ENCODE results near the gene NDUFB7.
"Not testable (repeated sequence)": the region's sequence is repeated elsewhere in the genome, so short reads cannot be mapped to it uniquely, and the experiment has no call there.

NDUFB7 gene

DNA sequence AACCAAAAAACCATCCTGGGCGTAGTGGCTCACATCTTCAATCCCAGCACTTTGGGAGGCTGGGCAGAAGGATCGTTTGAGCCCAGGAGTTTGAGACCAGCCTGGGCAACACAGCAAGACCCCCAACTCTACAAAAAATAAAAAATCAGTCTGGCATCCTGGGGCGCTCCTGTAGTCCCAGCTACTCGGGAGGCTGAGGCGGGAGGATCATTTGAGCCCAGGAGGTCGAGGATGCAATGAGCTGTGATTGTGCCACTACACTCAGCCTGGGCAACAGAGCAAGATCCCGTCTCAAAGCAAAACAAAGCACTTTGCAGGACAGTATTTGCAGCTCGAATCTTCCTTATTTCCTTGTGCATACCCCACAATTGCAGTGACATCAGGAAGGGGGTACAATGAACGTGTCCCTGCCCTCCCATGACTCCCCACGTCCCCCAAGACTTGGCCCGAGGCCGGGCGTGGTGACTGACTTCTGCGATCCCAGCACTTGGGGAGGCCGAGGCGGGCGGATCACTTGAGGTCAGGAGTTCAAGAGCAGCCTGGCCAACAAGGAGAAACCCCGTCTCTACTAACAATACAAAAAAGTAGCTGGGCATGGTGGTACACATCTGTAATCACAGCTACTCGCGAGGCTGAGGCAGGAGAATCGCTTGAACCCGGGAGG is 870 bp downstream of the NDUFB7 start:
- DNase-seq (ENCODE audit: low read depth): no peak

DNA sequence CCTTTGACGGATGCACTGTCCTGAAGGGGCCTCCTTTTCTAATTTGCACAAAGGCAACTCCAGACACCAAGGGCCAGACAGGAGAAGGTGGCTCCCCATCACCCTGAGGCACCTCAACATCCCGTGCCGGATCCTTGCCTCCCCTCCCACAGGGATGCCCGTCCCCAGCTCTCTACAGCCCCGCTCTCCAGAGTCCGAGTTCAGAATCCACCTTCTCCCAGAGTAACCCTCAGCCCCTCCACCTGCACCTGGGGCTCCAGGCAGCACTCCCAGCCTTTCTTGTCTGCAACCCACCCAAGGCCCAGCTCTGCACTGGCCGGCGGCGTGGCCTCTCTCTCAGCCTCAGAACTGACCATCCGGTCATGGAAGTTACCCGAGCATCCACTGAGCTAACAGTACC is 4.8 kb downstream of the NDUFB7 start:
- DNase-seq (ENCODE audit: low read depth): no peak

DNA sequence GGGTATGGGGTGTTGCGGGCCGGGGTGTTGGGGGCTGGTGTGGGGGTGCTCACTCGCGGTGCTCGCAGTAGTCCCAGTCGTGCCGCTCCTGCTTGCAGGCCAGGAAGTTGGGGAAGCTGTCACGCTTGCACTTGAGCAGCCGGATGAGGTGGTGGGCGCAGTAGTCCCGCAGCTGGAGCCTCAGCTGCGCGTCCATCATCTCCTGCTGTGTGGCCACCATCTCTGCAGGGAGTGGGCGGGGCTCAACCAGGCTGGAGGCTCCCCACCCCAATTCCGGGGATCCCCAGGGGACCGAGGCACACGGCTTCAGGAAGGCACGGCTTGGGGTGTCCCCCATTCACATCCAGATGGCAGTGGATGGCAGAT is 5.2 kb downstream of the NDUFB7 start:
- DNase-seq (ENCODE audit: low read depth): no peak

DNA sequence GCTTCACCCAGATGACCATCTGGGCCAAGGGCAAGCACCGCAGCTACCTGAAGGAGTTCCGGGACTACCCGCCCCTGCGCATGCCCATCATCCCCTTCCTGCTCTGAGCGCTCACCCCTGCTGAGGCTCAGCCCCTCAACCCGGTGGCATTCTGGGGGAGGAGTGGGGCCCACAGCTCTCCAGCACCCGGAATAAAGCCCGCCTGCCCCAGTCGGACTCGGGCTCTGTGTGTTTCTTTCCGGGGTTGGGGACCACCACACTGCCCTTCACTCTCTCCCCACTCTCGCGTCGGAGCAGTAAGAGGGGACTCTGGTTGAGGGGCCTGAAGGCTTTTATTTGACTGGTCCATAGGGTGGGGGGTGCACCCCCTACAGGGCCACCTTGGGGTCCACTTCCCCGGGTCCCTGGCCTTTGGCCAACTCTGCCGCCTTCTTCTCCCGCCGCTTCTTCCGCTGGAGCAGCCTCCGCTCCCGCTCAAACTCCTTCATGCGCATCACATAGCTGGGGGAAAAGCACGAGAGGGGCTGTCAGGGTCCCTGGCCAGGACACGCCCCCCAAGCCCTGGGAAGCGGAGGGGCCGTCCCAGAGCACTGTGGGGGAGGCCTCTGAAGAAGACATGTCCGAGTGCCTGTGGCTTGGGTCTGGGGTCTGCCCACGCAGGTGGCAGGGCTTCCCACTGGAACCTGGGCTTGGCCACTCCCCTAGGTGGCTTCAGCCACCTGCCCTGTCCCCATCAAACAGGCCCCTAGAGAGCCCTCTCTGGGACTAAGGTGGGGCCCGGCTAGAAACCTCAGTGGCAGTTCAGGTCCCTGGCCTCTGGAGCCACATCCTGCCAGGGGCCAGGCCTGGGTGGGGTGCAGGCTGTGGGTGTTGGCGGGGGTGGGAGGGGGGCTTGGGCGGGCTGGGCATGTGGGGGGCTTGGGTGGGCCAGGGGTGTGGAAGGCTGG is 5.8 kb downstream of the NDUFB7 start:
- DNase-seq (ENCODE audit: low read depth): no peak

- no peak for DNase-seq (ENCODE audit: low read depth)
Observed at GRCh38 chr19:14565298-14565679, 6.6 kb downstream of the NDUFB7 start.

GRCh38 chr19:14564652-14565297 is 7.1 kb downstream of the NDUFB7 start:
- DNase-seq (ENCODE audit: low read depth): not testable (repeated sequence)

DNA sequence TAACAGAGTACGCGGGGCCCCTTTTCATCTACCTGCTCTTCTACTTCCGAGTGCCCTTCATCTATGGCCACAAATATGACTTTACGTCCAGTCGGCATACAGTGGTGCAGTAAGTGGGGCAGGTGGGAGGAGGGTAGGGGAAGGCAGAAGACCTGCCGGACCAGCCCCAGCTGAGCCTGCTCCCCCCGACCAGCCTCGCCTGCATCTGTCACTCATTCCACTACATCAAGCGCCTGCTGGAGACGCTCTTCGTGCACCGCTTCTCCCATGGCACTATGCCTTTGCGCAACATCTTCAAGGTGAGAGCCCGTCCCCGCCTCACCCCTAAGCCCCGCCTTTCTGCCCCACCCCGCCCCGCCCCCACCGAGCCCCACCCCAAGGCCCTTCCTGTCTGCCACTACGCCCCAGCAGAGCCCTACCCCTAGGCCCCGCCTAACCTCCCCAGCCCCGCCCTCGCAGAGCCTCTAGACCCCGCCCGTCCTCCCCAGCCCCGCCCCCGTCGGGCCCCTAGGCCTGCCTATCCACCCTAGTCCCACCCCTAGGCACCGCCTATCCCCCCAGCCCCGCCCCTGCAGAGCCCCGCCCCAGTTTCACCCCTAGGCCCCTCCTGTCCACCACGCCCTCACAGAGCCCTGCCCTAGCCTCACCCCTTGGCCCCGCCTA is 7.7 kb downstream of the NDUFB7 start:
- no peak for DNase-seq (ENCODE audit: low read depth)

DNA sequence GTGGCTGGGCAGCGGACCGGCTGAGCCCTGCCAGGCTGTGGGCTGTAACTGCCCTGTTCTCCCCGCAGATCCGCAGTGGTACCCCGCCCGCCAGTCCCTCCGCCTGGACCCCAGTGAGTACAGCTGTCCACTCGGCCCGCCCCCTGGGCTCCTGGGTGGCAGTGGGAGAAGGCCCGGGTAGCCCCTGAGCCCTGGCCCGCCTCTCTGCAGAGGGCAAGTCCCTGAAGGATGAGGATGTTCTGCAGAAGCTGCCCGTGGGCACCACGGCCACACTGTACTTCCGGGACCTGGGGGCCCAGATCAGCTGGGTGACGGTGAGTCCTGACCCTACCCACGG is 8.3 kb downstream of the NDUFB7 start:
- no peak for DNase-seq (ENCODE audit: low read depth)

DNA sequence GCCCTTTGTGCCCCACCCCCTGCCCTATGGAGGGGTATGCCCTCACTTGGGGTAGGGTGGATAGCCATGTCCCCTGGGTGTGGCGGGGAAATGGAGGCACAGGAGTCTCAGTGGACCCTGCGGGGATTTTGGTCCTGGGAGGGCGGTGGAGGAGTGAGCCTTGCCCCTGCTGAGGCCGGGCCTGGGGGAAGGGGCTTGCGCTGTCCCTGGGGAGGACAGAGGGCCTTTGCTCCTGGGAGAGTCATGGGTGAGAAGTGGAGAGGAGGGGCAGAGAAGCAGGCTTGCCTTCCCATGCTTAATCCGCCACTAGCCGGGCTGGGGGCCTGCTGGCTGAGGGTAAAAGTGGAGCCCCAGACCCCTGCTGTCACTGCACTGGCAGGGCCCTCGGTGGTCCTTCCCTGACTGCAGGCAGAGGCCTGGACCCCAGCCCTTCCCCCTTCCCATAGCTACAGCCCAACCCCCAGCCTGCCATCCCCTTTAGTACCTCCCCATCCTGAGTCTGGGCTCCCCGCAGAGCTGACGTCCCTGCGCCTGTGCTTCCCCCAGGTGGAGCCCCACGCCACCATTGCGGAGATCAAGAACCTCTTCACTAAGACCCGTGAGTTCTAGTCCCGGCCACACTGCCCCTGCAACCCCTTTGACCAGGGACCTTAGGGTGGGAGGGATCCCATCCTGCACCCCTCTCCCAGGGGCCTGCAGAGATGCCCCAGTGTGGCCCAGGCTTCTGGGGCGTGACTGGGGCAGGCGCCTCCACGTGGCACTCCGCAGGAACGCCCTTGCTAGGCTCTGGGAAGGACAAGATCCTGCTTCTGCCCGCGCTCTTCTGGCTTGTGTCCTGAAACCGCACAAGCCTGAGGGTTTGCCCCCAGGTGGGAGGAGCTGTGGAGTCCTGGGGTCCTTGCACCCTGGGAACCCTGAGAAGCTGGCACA is 8.9 kb downstream of the NDUFB7 start:
- no peak for DNase-seq (ENCODE audit: low read depth)

GRCh38 chr19:14561847-14562351 is 10.0 kb downstream of the NDUFB7 start:
- DNase-seq (ENCODE audit: low read depth): no peak

- DNase-seq (ENCODE audit: low read depth): no peak
Observed at GRCh38 chr19:14561249-14561648, 10.6 kb downstream of the NDUFB7 start.

DNA sequence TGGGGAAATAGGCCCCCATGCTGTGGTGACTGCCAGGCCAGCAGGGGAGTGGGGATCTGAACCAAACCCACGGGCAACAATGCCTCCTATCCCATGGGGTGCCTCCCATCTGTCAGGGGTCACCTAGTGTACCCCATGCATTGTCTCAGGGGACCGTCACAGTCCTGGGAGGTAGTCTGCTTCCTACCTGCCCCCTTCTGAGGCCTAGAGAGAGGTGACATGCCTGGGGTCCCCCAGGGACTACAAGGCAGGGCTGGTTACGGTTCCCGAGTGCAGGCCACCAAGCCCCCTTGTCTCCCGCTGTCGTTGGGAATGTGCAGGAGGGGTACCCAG is 11.1 kb downstream of the NDUFB7 start:
- no peak for DNase-seq (ENCODE audit: low read depth)

GRCh38 chr19:14559916-14560775 is 11.7 kb downstream of the NDUFB7 start:
- DNase-seq (ENCODE audit: low read depth): no peak

DNA sequence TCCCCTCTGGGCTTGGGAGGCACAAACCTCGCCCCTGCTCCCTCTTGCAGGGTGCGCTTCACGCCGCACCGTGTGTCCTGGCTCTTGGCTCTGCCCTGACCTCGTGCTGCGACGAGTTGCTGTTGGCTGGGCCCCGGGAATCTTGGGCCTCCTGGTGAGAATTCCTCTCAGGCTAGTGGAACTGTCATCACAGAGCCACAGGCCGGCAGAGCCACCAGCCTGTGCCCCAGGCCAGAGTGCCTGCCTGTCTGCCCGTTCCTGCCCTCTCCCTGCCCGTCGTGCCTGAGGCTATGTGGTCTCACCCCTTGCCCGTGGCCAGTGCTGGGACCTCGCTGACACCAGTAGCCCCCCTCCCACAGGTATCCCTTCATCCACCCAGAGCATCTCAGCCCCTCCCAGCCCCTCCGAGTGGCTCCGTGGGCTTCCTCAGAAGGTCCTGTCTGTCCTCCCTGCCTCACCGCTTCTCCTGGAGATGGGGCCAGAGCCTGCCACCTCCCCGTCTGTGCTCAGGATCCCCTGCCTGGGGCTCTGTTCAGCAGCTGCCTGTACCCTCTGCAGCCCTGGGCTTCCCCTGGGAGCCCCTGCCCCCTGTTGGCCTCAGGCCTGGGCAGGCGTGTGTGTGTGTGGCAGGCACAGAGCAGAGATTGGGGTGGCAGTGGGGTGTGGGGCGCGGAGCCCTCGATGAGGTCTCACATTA is 13.3 kb downstream of the NDUFB7 start:
- DNase-seq (ENCODE audit: low read depth): no peak

DNA sequence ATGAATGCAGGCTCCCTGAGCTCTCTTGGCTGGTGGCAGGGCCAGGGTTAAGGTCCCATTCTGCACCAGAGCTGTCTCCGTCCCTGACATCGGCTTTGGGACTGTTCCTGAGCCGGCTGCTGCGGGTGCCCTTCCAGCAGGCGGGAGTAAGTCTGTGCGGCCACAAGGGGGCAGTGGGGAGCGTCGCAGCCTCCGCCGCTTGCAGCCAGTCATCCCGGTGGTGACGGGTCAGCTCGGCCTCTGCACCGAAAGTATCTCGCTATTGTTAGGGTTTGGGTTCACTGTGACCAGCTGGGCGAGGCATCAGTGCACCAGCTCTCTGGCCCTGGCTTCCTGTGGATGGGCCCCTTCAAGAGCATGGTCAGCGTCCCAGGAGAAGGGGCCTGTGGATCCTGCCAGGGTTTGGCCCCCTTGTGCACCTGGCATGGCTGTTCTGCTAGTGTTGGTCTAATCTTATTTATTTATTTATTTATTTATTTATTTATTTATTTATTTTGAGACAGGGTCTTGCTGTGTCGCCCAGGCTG is 15.1 kb downstream of the NDUFB7 start:
- no peak for DNase-seq (ENCODE audit: low read depth)

DNA sequence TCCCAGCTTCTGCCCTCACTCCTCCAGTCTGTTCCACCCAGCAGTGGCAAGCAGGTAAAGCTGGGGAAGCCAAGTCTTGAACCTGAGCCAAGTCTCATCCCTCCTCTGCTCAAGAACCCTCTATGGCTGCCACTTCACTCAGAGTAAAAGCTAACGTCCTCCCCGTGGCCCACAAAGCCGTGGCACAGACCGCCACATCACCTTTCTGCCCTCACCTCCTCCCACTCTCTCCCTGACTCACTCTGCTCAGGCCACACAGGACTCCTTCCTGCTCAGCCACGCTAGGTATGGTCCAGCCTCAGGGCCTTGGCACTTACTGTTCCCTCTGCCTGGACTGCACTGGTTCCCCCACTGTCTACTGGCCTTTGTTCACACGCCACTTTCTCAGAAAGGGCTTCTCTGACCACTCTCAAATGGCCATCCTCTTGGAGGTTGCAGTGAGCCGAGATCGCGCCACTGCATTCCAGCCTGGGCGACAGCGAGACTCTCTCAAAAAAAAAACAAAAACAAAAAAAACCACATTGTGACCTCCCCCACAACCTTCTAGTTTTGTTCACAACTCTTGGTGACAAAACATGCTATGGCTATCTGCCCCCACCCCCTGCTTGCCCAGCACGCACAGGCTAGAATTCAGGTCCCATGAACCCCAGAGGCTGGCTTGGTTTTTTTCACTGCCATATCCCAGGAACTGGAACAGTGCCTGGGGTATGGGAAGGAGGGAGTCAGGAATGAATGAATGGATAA is 15.8 kb downstream of the NDUFB7 start:
- no peak for DNase-seq (ENCODE audit: low read depth)

DNA sequence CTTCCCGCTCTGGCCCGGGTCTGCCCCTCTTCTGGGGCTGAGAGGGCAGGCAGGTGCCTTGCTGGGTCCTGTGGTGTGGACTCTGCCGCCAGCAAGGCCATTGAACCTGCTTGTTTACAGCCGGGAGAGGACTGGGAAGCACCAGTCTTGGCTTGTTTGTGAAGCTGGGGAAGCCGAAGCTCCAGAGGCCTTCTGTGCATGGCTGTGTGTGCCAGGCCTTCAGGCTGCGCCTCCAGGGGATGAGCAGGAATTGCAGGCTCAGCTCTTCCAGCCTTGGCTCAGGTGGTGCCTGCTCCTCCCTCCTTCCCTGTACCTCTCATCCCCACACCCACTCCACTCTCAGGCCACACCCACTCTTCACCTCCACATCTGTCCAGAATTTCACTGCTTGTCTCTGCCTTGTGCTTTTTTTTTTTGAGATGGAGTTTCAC is 17.5 kb downstream of the NDUFB7 start:
- DNase-seq (ENCODE audit: low read depth): no peak

GRCh38 chr19:14553939-14554243 is 18.0 kb downstream of the NDUFB7 start:
- no peak for DNase-seq (ENCODE audit: low read depth)

All from HS-27A (cell line).